Kidney (tissue), 14 donors: ENCODE data around the gene PTAFR. TPM values are rescaled to one million over a fixed set of nuclear protein-coding genes. Genes with fewer than 3 reads are reported as not detected.

ENCODE experiments used
- DNase-seq, 5 donors: peaks; one replicate each; pipeline ENCODE4 v3.0.0-alpha.2; 2013 to 2020
- FAIRE-seq: peaks from 2 replicates; lab custom pipeline; 2012; peaks lifted over from hg19 to GRCh38; lab: Jason Lieb, UNC
- H3K27ac ChIP-seq, 2 donors: one replicate each; pipeline ENCODE4 v1.7.0; 2013; ENCODE audit warnings: low read depth in 2 of 2, low read length in 2 of 2, inconsistent platforms in 1 of 2
- H3K27me3 ChIP-seq: one replicate; pipeline ENCODE4 v1.7.1; 2013; ENCODE audit warnings: low read length, inconsistent platforms; ENCODE audit not compliant: control insufficient read depth, insufficient read depth
- H3K36me3 ChIP-seq, 3 donors: one replicate each; pipeline versions ENCODE4 v1.7.0 to v1.7.1; 2013; ENCODE audit warnings: low read length in 3 of 3, control low read depth in 1 of 3, inconsistent platforms in 1 of 3; ENCODE audit not compliant: insufficient read depth in 3 of 3, control insufficient read depth in 2 of 3
- H3K4me1 ChIP-seq, 3 donors: one replicate each; pipeline versions ENCODE4 v1.7.0 to v1.7.1; 2013; ENCODE audit warnings: low read length in 3 of 3, inconsistent platforms in 1 of 3, low read depth in 1 of 3; ENCODE audit not compliant: control insufficient read depth in 2 of 3, insufficient read depth in 2 of 3
- H3K4me3 ChIP-seq, 3 donors: one replicate each; pipeline versions ENCODE4 v1.7.0 to v1.8.1; 2013; ENCODE audit warnings: low read length in 3 of 3, control low read depth in 1 of 3, inconsistent platforms in 1 of 3
- H3K9ac ChIP-seq, 3 donors: one replicate each; pipeline versions ENCODE4 v1.7.0 to v1.7.1; 2013; ENCODE audit warnings: low read length in 3 of 3, control low read depth in 1 of 3, inconsistent platforms in 1 of 3
- H3K9me3 ChIP-seq, 3 donors: one replicate each; pipeline versions ENCODE4 v1.7.0 to v1.7.1; 2013; ENCODE audit warnings: low read length in 3 of 3, control low read depth in 1 of 3, inconsistent platforms in 1 of 3; ENCODE audit not compliant: control insufficient read depth in 2 of 3, insufficient read depth in 1 of 3
- intact Hi-C: fragments of 100-400 bp; cut with DNase I; formaldehyde crosslinking; loops from one replicate; pipeline ENCODE4 v1.11.1; 2022
- polyA plus RNA-seq: library from polyadenylated mRNA; stranded (reverse); fragments of 350-450 nt; fragmentation: Illumina TruSeq; extraction: RNeasy Lipid Tissue Mini Kit (QIAGEN cat#74804); gene quantifications from one replicate; pipeline ENCODE4 v1.2.3, GENCODE V29; 2014; ENCODE audit warnings: low read depth, low replicate concordance; ENCODE audit not compliant: insufficient read depth
- total RNA-seq: library from RNA; stranded (reverse); fragmentation: NEBNext Ultra II Directional; extraction: Animal tissue kit (Norgen Biotek cat#: 25700); gene quantifications from one replicate; pipeline ENCODE4 v1.2.1, GENCODE V29; 2021
- TF ChIP-seq, protein P1 (sequence below): IDR thresholded peaks from 3 replicates; pipeline ENCODE4 v1.5.1; 2012; ENCODE audit warnings: mild to moderate bottlenecking, moderate library complexity, borderline replicate concordance; ENCODE audit not compliant: insufficient read depth; ENCODE audit errors: extremely low read depth
- donor health status: control.
- donor health status: control.
- donor health status: control.
- donor health status: control.
- donor health status: control.
- donor health status: DM: yes; HTN: yes; CAD: no.
- donor health status: Normal renal cell carcinoma (clear cell type).

Gene PTAFR
- total and polyA plus RNA-seq, 2 donors from 2014 or later: 2.4 to 16.4 TPM

DNA sequence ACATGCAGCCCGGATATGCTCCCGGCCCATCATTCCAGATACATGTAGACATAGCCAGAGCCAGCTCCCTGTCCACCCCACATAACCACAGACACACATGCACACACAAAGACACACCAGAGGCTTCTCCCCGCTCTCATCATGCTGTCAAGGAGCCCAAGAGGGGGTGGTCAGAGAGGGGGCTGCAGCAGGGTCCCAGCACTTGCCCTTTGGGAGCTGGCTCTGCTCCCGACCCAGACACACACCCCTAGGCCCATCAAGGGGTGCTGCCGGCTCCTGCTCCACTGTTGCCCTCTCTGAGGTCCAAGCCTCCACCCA, 2.6 kb downstream of the PTAFR start:
- DNase-seq (no peak), FAIRE-seq (no peak)
- H3K4me1 ChIP-seq: no peaks in the 10 kb centered on the region
- H3K27ac ChIP-seq: no peak overlapping the region
- TF ChIP-seq, protein P1, sequence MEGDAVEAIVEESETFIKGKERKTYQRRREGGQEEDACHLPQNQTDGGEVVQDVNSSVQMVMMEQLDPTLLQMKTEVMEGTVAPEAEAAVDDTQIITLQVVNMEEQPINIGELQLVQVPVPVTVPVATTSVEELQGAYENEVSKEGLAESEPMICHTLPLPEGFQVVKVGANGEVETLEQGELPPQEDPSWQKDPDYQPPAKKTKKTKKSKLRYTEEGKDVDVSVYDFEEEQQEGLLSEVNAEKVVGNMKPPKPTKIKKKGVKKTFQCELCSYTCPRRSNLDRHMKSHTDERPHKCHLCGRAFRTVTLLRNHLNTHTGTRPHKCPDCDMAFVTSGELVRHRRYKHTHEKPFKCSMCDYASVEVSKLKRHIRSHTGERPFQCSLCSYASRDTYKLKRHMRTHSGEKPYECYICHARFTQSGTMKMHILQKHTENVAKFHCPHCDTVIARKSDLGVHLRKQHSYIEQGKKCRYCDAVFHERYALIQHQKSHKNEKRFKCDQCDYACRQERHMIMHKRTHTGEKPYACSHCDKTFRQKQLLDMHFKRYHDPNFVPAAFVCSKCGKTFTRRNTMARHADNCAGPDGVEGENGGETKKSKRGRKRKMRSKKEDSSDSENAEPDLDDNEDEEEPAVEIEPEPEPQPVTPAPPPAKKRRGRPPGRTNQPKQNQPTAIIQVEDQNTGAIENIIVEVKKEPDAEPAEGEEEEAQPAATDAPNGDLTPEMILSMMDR: no peak
- H3K4me3 ChIP-seq: no peak overlapping the region
- no peak overlapping the region for H3K9ac ChIP-seq
- H3K9me3 ChIP-seq: no peaks in the 10 kb centered on the region
- intact Hi-C loops: no loop called here
- H3K36me3 ChIP-seq: no peaks in the 10 kb centered on the region
- no peaks in the 10 kb centered on the region for H3K27me3 ChIP-seq

DNA sequence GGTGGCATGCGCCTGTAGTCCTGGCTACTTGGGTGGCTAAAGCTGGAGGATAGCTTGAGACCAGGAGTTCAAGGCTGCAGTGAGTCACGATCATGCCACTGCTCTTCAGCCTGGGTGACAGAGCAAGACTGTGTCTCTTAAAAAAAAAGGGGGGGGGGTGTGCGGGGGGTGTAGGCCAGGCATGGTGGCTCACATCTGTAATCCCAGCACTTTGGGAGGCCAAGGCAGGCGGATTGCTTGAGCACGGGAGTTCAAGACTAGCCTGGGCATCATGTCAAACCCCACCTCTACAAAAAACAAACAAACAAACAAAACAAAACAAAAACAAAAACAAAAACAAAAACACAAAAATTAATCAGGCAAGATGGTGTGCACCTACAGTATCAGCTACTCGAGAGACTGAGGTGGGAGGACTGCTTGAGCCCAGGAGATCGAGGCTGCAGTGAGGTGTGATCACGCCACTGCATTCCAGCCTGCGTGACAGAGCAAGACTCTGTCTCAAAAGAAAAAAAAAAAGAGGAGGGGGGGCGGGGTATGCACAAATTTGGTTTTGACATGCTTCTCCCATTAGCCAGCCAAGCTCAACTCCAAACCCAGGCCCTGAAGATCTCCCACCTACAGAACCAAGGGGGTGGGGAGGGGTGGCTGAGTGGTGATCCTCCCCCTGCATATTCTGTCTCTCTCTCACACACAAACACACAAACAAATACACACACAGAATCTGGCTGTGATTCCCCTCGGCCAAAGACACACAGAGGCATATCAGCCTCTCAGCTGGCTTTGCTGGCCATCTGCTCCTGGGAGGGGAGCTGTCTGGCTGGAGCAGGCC, 3.1 kb downstream of the PTAFR start:
- Histone ChIP-seq H3K4me1 (no peaks in the 10 kb centered on the region), H3K9me3 (no peaks in the 10 kb centered on the region), H3K9ac (no peak overlapping the region), H3K36me3 (no peaks in the 10 kb centered on the region), H3K27ac (no peak overlapping the region), H3K27me3 (no peaks in the 10 kb centered on the region), H3K4me3 (no peak overlapping the region)
- TF ChIP-seq, protein P1: no peak
- DNase-seq: no peak
- intact Hi-C loops: no loop called here
- no peak for FAIRE-seq

DNA sequence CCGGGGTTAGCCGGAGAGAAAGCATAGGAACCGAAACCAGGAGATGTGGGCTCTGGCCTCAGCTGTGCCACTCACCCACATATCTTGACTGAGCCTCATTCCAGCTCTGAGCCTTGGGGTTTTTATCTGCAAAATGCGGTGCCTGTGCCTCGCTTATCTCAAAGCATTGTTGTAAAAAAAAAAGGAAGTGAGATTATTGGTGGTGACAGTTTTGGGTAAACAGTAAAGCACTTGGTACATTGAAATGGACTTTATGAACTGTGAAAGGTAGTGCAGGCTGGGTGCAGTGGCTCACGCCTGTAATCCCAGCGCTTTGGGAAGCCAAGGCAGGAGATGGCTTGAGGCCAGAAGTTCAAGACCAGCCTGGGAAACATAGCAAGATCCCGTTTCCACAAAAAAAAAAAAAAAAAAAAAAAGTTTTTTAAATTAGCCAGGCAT, 3.8 kb downstream of the PTAFR start:
- H3K9me3 ChIP-seq: no peaks in the 10 kb centered on the region
- no peaks in the 10 kb centered on the region for H3K4me1 ChIP-seq
- H3K36me3 ChIP-seq: no peaks in the 10 kb centered on the region
- FAIRE-seq (no peak), DNase-seq (no peak)
- intact Hi-C loops: no loop called here
- H3K4me3 ChIP-seq: no peak overlapping the region
- no peak overlapping the region for H3K9ac ChIP-seq
- no peaks in the 10 kb centered on the region for H3K27me3 ChIP-seq
- TF ChIP-seq, protein P1: no peak
- H3K27ac ChIP-seq: no peak overlapping the region
